HG03064 (cell line): Measurements from ENCODE around the gene TPI1.
A peak's percentile ranks its signal among the peaks of the same experiment; 100 is the strongest.
"Not testable (repeated sequence)": the region's sequence is repeated elsewhere in the genome, so short reads cannot be mapped to it uniquely, and the experiment has no call there.

Experiments
- ATAC-seq: cut with Tn5 transposase; IDR thresholded peaks from one replicate; pipeline ENCODE4 v1.9.1; 2021; ENCODE audit warnings: low read depth; ENCODE audit not compliant: unreplicated experiment

The TPI1 gene

DNA sequence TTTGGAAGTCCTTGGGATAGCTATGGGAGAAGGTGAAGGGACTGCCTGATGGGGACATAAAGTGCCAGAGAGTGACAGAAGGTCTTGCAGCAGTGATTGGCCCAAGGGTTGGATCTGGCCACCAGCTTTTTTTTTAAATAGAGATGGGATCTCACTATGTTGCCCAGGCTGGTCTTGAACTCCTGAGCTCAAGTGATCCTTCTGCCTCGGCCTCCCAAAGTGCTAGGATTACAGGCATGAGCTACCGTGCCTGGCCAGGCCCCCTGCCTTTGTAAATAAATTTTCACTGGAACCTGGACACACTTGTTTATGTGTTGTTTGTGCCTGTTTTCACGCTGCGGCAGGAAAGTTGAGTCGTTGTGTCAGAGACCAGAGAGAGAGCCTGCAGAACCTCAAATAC is 2.0 kb upstream of the TPI1 start:
- ATAC-seq = not testable (repeated sequence)

DNA sequence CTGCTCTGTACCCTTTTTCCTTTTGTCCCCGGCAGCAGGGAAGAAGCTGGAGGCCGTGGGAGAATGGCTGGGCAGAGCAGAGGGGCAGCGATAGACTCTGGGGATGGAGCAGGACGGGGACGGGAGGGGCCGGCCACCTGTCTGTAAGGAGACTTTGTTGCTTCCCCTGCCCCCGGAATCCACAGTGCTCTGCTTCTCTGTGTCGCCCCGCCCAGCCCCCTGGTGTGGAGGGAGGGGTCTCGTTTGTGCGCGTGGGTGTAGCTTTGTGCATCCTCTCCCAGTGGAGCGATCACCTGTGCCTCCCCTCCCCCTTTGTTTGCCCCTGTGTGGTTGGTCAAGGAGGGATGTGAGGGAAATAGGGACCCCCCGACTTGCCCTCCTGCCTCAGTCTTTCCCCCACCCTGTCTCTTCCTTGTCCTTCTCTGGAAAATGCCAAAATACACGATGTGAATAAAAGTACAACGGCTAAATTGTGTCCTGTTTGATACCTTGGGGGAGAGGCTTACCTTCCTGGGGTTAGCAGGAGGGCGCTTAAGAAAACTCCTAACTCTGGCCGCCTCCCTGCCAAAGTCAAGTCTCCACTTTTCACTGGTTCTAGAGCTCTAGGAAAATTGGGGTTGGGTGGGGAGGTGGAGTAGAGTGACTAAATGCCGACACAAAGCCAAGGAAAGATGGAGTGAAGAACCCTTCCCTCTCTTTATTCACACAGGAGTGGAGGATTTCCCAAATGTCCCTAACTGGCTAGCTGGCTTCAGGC is 990 bp upstream of the TPI1 start:
- no peak for ATAC-seq

GRCh38 chr12:6866920-6867412 is 365 bp upstream of the TPI1 start:
- peak; percentile 14 for ATAC-seq

GRCh38 chr12:6868211-6869048 is 1.1 kb downstream of the TPI1 start:
- no peak for ATAC-seq

DNA sequence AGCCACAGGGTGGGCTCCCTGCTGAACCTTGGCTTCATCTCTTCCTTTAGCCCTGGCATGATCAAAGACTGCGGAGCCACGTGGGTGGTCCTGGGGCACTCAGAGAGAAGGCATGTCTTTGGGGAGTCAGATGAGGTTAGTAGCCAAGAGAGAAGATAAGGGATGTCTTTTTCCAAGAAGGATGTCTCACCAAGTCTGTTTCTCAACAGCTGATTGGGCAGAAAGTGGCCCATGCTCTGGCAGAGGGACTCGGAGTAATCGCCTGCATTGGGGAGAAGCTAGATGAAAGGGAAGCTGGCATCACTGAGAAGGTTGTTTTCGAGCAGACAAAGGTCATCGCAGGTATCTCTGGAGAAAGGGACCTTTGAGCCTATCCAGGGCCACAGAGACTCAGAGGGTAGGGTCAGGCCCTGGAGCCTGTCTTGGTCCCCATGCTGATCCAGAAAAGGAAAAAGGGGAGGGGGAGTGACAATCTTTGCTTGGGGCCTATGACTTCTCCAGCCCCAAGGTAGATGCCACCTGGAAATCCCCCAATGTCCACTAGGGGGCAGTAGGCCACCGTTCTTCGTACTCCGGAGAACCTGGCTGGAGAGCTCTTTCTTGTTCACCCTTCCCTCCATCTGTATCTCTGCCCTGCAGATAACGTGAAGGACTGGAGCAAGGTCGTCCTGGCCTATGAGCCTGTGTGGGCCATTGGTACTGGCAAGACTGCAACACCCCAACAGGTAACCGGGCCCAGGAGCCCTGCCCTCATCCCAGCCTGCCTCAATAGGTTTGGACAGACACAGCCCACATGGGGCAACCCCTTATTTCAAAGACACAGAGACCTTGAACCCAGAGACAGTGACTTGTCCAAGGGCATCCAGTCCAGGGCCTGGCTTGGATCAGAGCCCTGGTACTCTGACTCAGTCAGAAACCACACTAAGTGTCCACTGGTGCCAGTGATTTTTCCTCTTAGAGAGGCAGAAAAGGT is 2.0 kb downstream of the TPI1 start:
- ATAC-seq = no peak

- not testable (repeated sequence) for ATAC-seq
These were observed 3.0 kb downstream of the TPI1 start for GRCh38 chr12:6870304-6870703.

DNA sequence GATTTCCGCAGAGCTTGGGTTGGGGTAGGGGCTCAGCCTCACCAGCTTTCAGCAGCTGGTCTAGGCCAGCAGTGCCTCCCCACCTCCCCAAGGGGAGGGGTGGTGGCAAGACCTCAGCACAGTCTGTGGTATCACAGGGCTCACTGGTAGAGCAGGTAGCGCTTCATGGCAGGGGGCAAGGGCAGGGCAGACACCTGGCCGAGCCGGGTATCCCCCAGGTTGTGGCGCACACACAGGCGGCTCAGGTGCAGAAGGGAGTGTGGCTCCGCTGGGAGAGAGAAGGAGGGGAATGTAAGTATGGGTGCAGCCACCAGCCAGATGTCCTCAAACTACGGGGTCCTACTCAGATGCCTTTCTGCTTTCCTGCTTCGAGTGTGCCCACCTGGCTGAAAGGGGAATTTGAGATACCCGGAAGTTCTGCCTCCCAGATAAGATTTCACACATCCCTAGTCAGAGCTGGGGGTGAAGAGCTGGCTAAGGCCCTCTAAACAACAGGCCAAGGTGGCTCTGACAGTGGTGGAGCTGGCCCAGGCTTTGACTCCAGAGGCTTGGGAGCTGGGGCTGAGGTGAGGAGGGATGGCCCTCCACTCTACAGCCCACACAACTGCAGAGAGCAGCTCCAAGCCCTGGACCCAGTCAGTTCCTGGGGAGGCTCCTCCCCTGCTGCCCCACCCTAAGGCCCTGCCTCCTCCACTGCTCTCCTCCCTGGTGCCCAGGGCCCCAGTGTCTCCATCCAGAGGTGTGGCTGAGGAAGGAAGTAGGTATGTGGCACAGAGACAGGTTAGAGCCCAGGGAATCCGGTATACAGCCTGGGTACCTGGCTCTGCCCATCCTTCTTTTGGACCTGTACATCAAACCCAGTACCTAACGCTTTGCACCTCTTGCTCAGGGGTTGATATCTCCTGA is 4.0 kb downstream of the TPI1 start:
- no peak for ATAC-seq

DNA sequence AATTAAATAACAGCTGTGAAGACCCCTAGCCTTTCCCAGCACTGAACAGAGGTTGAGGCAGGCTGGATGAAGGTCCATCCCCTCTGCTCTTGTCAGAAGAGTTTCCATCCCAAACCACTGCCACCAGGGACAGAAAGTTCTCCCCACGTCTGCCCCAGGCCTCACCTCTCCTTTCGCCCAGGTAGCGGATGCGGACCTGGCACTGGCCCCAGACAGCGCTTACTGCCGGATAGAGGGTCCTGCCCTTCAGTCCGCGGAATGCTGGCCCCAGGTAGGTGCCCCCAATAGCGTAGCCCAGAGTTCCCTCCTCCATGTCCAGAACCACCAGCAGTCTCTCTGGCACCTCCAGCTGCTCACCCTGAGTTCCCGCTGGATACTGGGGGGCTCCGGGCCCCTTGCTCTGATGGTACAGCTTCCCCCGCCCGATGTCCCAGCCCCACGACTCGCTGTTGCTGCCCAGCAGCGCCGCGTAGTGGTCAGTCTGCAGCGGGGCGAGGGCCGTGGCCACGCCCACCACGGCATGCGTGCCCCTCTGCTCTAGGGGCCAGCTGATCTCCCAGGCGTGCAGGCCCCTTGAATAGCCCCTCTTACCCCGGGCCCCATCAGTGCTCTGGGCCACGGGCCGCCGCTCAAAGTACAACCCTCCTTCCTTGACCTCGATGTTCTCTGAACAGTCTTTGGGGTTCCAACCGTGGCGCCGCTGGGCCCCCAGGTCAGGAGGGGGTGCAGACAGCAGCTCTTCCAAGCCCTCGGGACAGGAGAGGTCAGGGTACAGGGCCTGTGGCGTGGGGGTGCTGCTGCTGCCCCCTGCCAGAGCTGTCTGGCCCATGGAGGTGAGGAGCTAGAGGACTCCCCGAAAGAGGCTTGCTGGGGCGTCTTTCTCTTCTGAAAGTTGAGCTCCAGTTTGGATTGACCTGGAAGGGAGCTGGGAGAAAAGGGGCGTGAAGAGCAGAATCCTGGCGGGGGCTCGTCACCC is 5.0 kb downstream of the TPI1 start:
- ATAC-seq = peak; percentile 30

DNA sequence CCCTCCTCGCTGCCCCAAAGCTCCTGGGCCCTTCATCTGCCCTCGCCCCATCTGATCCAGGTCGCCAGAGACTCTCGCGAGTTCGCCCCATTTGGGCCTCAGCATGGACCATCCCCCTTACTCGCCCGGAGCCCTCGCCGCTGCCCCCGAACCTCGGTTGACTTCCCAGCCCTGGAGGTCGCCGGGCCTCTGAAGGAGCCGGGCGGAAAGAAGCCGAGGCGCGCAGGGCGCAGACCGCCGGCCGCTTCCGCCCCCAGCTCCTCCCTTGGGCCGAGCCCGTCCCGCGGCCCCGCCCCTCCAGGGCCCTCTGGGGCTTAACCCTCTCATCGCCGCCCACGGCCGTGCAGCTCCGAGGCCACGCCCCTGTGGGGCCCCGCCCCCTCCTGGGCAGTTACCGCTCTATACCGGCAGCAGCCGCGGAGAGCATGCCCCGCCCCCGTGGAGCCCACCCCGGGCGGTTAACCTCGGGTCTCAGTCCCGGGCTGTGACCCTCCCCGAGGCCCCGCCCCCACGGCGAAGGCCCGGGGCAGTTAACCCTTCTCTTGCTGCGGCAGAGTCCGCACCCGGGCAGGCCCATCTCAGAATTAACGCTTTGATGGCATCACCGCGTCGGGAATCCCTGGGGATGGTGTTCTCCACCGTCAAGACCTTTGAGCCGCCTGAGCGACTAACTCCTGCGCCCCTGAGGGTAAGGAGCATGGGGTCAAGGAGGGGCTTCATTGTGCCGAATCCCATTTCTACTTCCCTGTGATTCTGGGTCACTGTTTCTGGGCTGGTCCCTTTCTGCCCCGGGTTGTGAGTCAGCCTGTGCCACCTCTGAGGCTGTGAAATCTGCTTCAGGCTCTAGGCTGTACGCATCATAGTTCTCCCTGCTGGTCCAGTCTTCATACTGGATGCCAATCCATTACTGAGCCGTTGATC is 6.0 kb downstream of the TPI1 start, which contains the start of gene SPSB2:
Gene SPSB2 (minus strand): TSS at position 210 of the 921 bp plus-strand sequence. CDS start 402 bp downstream, outside the sequence.
- ATAC-seq = peak; percentile 60

DNA sequence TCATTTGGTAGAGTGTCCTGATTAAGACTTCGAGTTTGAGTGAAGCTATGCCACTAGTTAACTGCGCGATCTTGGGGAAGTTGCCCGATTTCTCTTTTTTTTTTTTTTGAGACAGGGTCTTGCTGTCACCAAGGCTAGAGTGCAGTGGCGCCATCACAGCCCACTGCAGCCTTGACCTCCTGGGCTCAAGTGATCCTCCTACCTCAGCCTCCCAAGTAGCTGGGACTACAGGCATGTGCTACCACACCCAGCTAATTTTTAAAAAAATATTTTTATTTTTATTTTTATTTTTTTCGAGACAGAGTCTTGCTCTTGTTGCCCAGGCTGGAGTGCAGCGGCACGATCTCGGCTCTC is 6.7 kb downstream of the TPI1 start:
- ATAC-seq = not testable (repeated sequence)

GRCh38 chr12:6879824-6880223 is 12.5 kb downstream of the TPI1 start:
- ATAC-seq = not testable (repeated sequence)

DNA sequence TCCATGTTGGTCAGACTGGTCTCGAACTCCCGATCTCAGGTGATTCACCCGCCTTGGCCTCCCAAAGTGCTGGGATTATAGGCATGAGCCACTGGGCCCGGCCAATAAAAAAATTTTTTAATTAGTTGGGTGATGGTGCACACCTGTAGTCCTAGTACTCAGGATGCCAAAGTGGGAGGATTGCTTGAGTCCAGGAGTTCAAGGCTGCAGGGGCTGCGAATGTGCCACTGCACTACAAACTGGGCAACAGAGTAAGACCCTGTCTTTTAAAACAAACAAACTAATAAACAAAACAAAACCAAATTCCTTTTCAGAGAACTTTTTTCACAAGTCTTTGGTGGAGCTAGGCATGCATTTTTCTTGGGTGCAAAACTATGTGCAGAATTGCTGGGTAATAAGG is 15.9 kb downstream of the TPI1 start:
- ATAC-seq = no peak

GRCh38 chr12:6883683-6884082 is 16.4 kb downstream of the TPI1 start:
- ATAC-seq = no peak

GRCh38 chr12:6884539-6884938 is 17.2 kb downstream of the TPI1 start:
- ATAC-seq = no peak

DNA sequence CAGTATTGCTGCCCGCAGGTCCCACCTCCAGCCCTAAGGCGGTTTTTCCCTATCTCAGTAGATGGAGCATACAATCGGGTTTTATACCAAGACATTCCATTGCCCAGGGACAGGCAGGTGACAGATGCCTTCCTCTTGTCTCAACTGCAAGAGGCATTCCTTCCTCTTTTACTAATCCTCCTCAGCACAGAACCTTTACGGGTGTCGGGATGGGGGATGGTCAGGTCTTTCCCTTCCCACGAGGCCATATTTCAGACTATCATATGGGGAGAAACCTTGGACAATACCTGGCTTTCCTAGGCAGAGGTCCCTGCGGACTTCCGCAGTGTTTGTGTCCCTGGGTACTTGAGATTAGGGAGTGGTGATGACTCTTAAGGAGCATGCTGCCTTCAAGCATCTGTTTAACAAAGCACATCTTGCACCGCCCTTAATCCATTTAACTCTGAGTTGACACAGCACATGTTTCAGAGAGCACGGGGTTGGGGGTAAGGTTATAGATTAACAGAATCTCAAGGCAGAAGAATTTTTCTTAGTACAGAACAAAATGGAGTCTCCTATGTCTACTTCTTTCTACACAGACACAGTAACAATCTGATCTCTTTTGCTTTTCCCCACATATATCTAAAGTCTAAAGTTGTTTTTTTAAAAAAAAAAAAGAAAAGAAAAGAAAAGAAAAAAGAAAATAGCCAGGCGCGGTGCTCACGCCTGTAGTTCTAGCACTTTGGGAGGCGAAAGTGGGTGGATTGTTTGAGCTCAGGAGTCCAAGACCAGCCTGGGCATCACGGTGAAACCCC is 19.1 kb downstream of the TPI1 start:
- not testable (repeated sequence) for ATAC-seq

DNA sequence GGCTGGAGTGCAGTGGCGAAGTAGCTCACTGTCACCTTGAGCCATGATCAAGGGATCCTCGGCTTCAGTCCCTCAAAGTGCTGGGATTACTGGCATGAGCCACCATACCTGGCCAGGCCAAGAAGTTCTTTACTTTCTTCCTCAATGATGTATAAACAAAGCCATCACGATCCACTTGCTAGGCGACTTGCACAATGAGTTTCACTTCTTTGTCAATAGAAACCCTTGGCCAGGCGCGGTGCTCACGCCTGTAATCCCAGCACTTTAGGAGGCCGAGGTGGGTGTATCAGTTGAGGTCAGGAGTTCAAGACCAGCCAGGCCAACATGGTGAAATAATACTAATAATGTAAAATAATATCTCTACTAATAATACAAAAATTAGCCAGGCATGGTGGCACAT is 20.1 kb downstream of the TPI1 start:
- no peak for ATAC-seq
